Large intestine (tissue), 12 donors: Measurements from ENCODE around the gene PDCD5. TPM values are rescaled to one million over a fixed set of nuclear protein-coding genes. Genes with fewer than 3 reads are reported as not detected.
A peak's percentile ranks its signal among the peaks of the same experiment; 100 is the strongest.
"Not testable (repeated sequence)": the region's sequence is repeated elsewhere in the genome, so short reads cannot be mapped to it uniquely, and the experiment has no call there.

ENCODE experiments used
- DNase-seq, 2 donors: peaks; one replicate each; pipeline versions ENCODE4 v3.0.0 to v3.0.0-alpha.2; 2013
- H3K27ac ChIP-seq: one replicate; pipeline ENCODE4 v1.5.1; 2013; ENCODE audit warnings: low read length
- H3K27me3 ChIP-seq: 2 replicates; pipeline ENCODE4 v1.6.1; 2013; ENCODE audit warnings: low read length; ENCODE audit not compliant: control insufficient read depth, insufficient read depth
- H3K36me3 ChIP-seq: 2 replicates; pipeline ENCODE4 v1.6.1; 2013; ENCODE audit warnings: low read length; ENCODE audit not compliant: control insufficient read depth, insufficient read depth
- H3K4me1 ChIP-seq: one replicate; pipeline ENCODE4 v1.6.1; 2013; ENCODE audit warnings: low read length; ENCODE audit not compliant: control insufficient read depth, insufficient read depth
- H3K4me3 ChIP-seq: one replicate; pipeline ENCODE4 v1.5.1; 2013; ENCODE audit warnings: low read length
- H3K9me3 ChIP-seq: one replicate; pipeline ENCODE4 v1.6.1; 2013; ENCODE audit warnings: mild to moderate bottlenecking, low read depth, low read length, moderate library complexity; ENCODE audit not compliant: control insufficient read depth
- WGBS: methylation state at CpG from one replicate; pipeline ENCODE4 v1.1.5; 2013; ENCODE audit warnings: low lambda C conversion rate; ENCODE audit not compliant: insufficient coverage; 5-methylcytosine and 5-hydroxymethylcytosine counted together
- long read RNA-seq, 11 donors: transcript quantifications; one replicate each; lab custom pipeline, GENCODE V29; 2026
- polyA plus RNA-seq: library from polyadenylated mRNA; unstranded; fragments of 120-200 nt; gene quantifications from one replicate; pipeline ENCODE4 v1.2.1, GENCODE V29; 2013

Gene PDCD5
- polyA plus RNA-seq = 130 TPM
- long read RNA-seq, donor 1, transcript PDCD5-207 (6 exons, 699 nt) = major isoform, 19 of 42 reads
- long read RNA-seq, donor 1, transcript PDCD5-204 (6 exons, 601 nt) = minor isoform, 15 of 42 reads
- long read RNA-seq, donor 1, partial matches to known transcripts = 5 of 42 reads
- long read RNA-seq, donor 1, other reads (novel, unspliced or antisense) = 0 of 42 reads
- long read RNA-seq, donor 2, transcript PDCD5-204 (6 exons, 601 nt) = minor isoform, 27 of 107 reads
- long read RNA-seq, donor 2, transcript PDCD5-207 (6 exons, 699 nt) = major isoform, 59 of 107 reads
- long read RNA-seq, donor 2, partial matches to known transcripts = 15 of 107 reads
- long read RNA-seq, donor 2, other reads (novel, unspliced or antisense) = 0 of 107 reads
- long read RNA-seq, donor 3 = 0 reads
- long read RNA-seq, donor 4, transcript PDCD5-207 (6 exons, 699 nt) = major isoform, 10 of 15 reads
- long read RNA-seq, donor 4, partial matches to known transcripts = 0 of 15 reads
- long read RNA-seq, donor 4, other reads (novel, unspliced or antisense) = 0 of 15 reads
- long read RNA-seq, donor 5, transcript PDCD5-207 (6 exons, 699 nt) = major isoform, 34 of 39 reads
- long read RNA-seq, donor 5, partial matches to known transcripts = 0 of 39 reads
- long read RNA-seq, donor 5, other reads (novel, unspliced or antisense) = 0 of 39 reads
- long read RNA-seq, donor 6, transcript PDCD5-207 (6 exons, 699 nt) = major isoform, 43 of 79 reads
- long read RNA-seq, donor 6, transcript PDCD5-205 (4 exons, 480 nt) = minor isoform, 5 of 79 reads
- long read RNA-seq, donor 6, transcript PDCD5-204 (6 exons, 601 nt) = minor isoform, 18 of 79 reads
- long read RNA-seq, donor 6, partial matches to known transcripts = 13 of 79 reads
- long read RNA-seq, donor 6, other reads (novel, unspliced or antisense) = 0 of 79 reads
- long read RNA-seq, donor 7, transcript PDCD5-204 (6 exons, 601 nt) = minor isoform, 5 of 48 reads
- long read RNA-seq, donor 7, transcript PDCD5-207 (6 exons, 699 nt) = major isoform, 33 of 48 reads
- long read RNA-seq, donor 7, partial matches to known transcripts = 6 of 48 reads
- long read RNA-seq, donor 7, other reads (novel, unspliced or antisense) = 0 of 48 reads
- long read RNA-seq, donor 8, transcript PDCD5-204 (6 exons, 601 nt) = minor isoform, 23 of 107 reads
- long read RNA-seq, donor 8, transcript PDCD5-207 (6 exons, 699 nt) = major isoform, 59 of 107 reads
- long read RNA-seq, donor 8, partial matches to known transcripts = 18 of 107 reads
- long read RNA-seq, donor 8, other reads (novel, unspliced or antisense) = 0 of 107 reads
- long read RNA-seq, donor 9, transcript PDCD5-207 (6 exons, 699 nt) = major isoform, 45 of 94 reads
- long read RNA-seq, donor 9, transcript PDCD5-204 (6 exons, 601 nt) = minor isoform, 11 of 94 reads
- long read RNA-seq, donor 9, partial matches to known transcripts = 29 of 94 reads
- long read RNA-seq, donor 9, other reads (novel, unspliced or antisense) = 0 of 94 reads
- long read RNA-seq, donor 10, transcript PDCD5-204 (6 exons, 601 nt) = minor isoform, 20 of 97 reads
- long read RNA-seq, donor 10, transcript PDCD5-207 (6 exons, 699 nt) = major isoform, 60 of 97 reads
- long read RNA-seq, donor 10, partial matches to known transcripts = 11 of 97 reads
- long read RNA-seq, donor 10, other reads (novel, unspliced or antisense) = 0 of 97 reads
- long read RNA-seq, donor 11, transcript PDCD5-207 (6 exons, 699 nt) = major isoform, 40 of 67 reads
- long read RNA-seq, donor 11, transcript PDCD5-204 (6 exons, 601 nt) = minor isoform, 9 of 67 reads
- long read RNA-seq, donor 11, partial matches to known transcripts = 12 of 67 reads
- long read RNA-seq, donor 11, other reads (novel, unspliced or antisense) = 0 of 67 reads

GRCh38 chr19:32580901-32581704 lies at the start of gene PDCD5:
PDCD5 (plus strand) TSS chr19:32581190; CDS start chr19:32581262, 72 bp downstream.
- Histone ChIP-seq H3K4me1 (peaks cover 4% of the 10 kb centered on the region), H3K9me3 (no peaks in the 10 kb centered on the region), H3K27me3 (no peaks in the 10 kb centered on the region), H3K27ac (peak within 1 kb of the TSS; percentile 77), H3K4me3 (peak within 1 kb of the TSS; percentile 85), H3K36me3 (peaks cover 32% of the 10 kb centered on the region)
- peak; percentile 96 to 98 for DNase-seq
- no CpG with 5 or more reads among the region's 81 CpGs for WGBS

GRCh38 chr19:32532233-32532632 lies 48.8 kb upstream of the PDCD5 start:
- Histone ChIP-seq H3K4me3 (no peak overlapping the region), H3K4me1 (no peaks in the 10 kb centered on the region), H3K9me3 (no peaks in the 10 kb centered on the region), H3K36me3 (no peaks in the 10 kb centered on the region), H3K27ac (no peak overlapping the region), H3K27me3 (no peaks in the 10 kb centered on the region)
- no peak for DNase-seq
- no CpG with 5 or more reads among the region's 3 CpGs for WGBS

GRCh38 chr19:32537580-32537979 lies 43.4 kb upstream of the PDCD5 start:
- H3K27ac ChIP-seq = no peak overlapping the region
- no peaks in the 10 kb centered on the region for H3K4me1 ChIP-seq
- DNase-seq = no peak
- WGBS = no CpG with 5 or more reads among the region's 5 CpGs
- no peaks in the 10 kb centered on the region for H3K27me3 ChIP-seq
- H3K4me3 ChIP-seq = no peak overlapping the region
- H3K36me3 ChIP-seq = no peaks in the 10 kb centered on the region
- H3K9me3 ChIP-seq = no peaks in the 10 kb centered on the region

- no peaks in the 10 kb centered on the region for H3K36me3 ChIP-seq
- no peak for DNase-seq
- H3K4me3 ChIP-seq = no peak overlapping the region
- no peaks in the 10 kb centered on the region for H3K4me1 ChIP-seq
- WGBS = 80% methylated on average over 1 of the region's 12 CpGs
- H3K27me3 ChIP-seq = no peaks in the 10 kb centered on the region
- H3K9me3 ChIP-seq = no peaks in the 10 kb centered on the region
- no peak overlapping the region for H3K27ac ChIP-seq
These were observed 41.6 kb upstream of the PDCD5 start for GRCh38 chr19:32539240-32539916.

GRCh38 chr19:32540621-32541020 lies 40.4 kb upstream of the PDCD5 start:
- WGBS = 57% methylated on average over 1 of the region's 3 CpGs
- no peaks in the 10 kb centered on the region for H3K9me3 ChIP-seq
- no peaks in the 10 kb centered on the region for H3K36me3 ChIP-seq
- H3K4me1 ChIP-seq = no peaks in the 10 kb centered on the region
- no peak overlapping the region for H3K27ac ChIP-seq
- H3K27me3 ChIP-seq = no peaks in the 10 kb centered on the region
- no peak for DNase-seq
- no peak overlapping the region for H3K4me3 ChIP-seq

GRCh38 chr19:32541376-32541775 lies 39.6 kb upstream of the PDCD5 start:
- H3K36me3 ChIP-seq, DNase-seq, H3K9me3 ChIP-seq, H3K27me3 ChIP-seq, H3K4me1 ChIP-seq, H3K27ac ChIP-seq, H3K4me3 ChIP-seq: not testable (repeated sequence)
- WGBS = no CpG with 5 or more reads among the region's 5 CpGs

- DNase-seq = no peak
- WGBS = no CpG with 5 or more reads among the region's 8 CpGs
These were observed 38.4 kb upstream of the PDCD5 start for GRCh38 chr19:32542477-32543108.

GRCh38 chr19:32543115-32543900 lies 37.7 kb upstream of the PDCD5 start:
- Histone ChIP-seq H3K27me3 (no peaks in the 10 kb centered on the region), H3K4me1 (no peaks in the 10 kb centered on the region), H3K27ac (no peak overlapping the region), H3K9me3 (no peaks in the 10 kb centered on the region), H3K36me3 (no peaks in the 10 kb centered on the region), H3K4me3 (no peak overlapping the region)
- 100% methylated on average over 1 of the region's 11 CpGs for WGBS
- no peak for DNase-seq

More at GRCh38 chr19:32542477-32543108, 38.4 kb upstream of the PDCD5 start:
- Histone ChIP-seq H3K9me3 (no peaks in the 10 kb centered on the region), H3K27me3 (no peaks in the 10 kb centered on the region), H3K36me3 (no peaks in the 10 kb centered on the region), H3K27ac (no peak overlapping the region), H3K4me3 (no peak overlapping the region), H3K4me1 (no peaks in the 10 kb centered on the region)
